HUES6 (cell line): ENCODE results near the gene PMS2.
A peak's percentile ranks its signal among the peaks of the same experiment; 100 is the strongest.
"Not testable (repeated sequence)": the region's sequence is repeated elsewhere in the genome, so short reads cannot be mapped to it uniquely, and the experiment has no call there.

Experiments
- H3K27ac ChIP-seq: 2 replicates; pipeline ENCODE4 v1.7.0; 2013; ENCODE audit warnings: low read depth, mild to moderate bottlenecking, low read length, inconsistent platforms
- H3K27me3 ChIP-seq: 2 replicates; pipeline ENCODE4 v1.6.1; 2013; ENCODE audit warnings: low read length; ENCODE audit not compliant: control insufficient read depth, insufficient read depth
- H3K36me3 ChIP-seq: 2 replicates; pipeline ENCODE4 v1.6.1; 2013; ENCODE audit warnings: low read length; ENCODE audit not compliant: control insufficient read depth, insufficient read depth
- H3K4me1 ChIP-seq: 2 replicates; pipeline ENCODE4 v1.6.1; 2013; ENCODE audit warnings: low read length; ENCODE audit not compliant: control insufficient read depth, insufficient read depth
- H3K4me3 ChIP-seq: 2 replicates; pipeline ENCODE4 v1.5.1; 2013; ENCODE audit warnings: low read depth, low read length
- H3K9ac ChIP-seq: one replicate; pipeline ENCODE4 v1.6.1; 2013; ENCODE audit warnings: mild to moderate bottlenecking, low read length
- H3K9me3 ChIP-seq: 2 replicates; pipeline ENCODE4 v1.6.1; 2013; ENCODE audit warnings: low read depth, low read length; ENCODE audit not compliant: control insufficient read depth, insufficient read depth

The PMS2 gene

DNA sequence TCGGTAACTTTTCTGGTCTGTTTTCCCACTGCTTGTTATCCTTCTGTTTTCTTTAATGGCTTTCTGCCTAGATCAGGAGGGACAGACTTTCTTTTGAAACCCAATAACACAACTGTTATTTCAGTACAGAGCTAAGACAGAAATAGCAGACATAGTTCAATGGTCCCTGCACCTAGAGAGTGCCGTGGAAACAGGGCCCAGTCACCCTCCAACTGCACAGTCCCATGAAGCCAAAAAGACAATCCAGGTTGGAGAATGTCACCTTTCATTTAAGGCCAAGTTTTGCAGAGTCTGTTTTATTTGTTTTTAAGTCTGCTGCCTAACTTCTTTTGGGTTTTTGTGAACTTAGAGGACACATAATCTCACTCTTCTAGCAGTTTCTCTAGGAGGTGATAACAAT lies 2.7 kb upstream of the PMS2 start:
- H3K36me3 ChIP-seq = peaks cover 50% of the 10 kb centered on the region
- H3K9ac ChIP-seq = no peak overlapping the region
- H3K4me1 ChIP-seq = peaks cover 4% of the 10 kb centered on the region; the same call in 1 of the 2 replicates
- no peak overlapping the region for H3K27ac ChIP-seq
- no peaks in the 10 kb centered on the region for H3K9me3 ChIP-seq
- no peak overlapping the region for H3K4me3 ChIP-seq
- no peaks in the 10 kb centered on the region for H3K27me3 ChIP-seq

DNA sequence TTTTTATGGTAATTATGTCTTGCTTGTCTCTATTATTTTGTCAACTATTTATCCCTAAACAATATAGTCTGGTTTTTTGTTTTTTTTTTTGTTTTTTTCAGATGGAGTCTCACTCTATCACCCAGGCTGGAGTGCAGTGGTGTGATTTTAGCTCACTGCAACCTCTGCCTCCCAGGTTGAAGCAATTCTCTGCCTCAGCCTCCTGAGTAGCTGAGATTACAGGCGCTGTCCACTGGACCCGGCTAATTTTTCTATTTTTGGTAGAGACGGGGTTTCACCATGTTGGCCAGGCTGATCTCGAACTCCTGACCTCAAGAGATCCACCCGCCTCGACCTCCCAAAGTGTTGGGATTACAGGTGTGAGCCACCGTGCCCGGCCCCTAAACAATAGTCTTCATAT lies 1.5 kb upstream of the PMS2 start:
- not testable (repeated sequence) for H3K27me3 ChIP-seq, H3K9me3 ChIP-seq, H3K27ac ChIP-seq, H3K9ac ChIP-seq, H3K4me1 ChIP-seq
- peak overlapping the region; percentile 82 for H3K4me3 ChIP-seq
- H3K36me3 ChIP-seq = peaks cover 39% of the 10 kb centered on the region

DNA sequence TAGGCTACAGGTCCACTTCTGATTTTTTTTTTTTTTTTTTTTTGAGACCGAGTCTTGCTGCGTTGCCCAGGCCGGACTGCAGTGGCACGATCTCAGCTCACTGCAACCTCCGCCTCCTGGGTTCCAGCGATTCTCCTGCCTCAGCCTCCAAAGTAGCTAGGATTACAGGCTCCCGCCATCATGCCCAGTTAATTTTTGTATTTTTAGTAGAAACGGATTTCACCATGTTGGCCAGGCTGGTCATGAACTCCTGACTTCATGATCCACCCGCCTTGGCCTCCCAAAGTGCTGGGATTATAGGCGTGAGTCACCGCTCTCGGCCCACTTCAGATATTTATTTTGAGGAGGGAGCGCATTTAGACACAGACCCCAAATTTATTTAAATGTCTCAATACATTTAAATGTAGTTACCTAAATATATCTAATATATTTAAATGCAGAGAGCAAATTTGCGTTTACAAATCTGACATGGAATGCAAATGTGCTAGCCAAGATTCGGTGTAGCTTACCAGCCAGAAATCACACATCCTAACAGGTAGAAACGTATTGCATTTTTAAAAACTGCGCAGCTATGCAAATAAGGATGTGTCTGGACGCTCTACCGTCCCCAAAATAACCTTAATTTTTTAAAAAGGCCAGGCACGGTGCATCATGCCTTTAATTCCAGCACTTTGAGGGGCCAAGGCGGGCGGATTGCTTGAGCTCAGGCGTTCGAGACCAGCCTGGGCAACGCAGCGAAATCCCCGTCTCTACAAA lies 836 bp downstream of the PMS2 start:
- not testable (repeated sequence) for H3K27ac ChIP-seq, H3K27me3 ChIP-seq, H3K4me1 ChIP-seq, H3K9me3 ChIP-seq
- Histone ChIP-seq H3K36me3 (peaks cover 37% of the 10 kb centered on the region), H3K9ac (peak overlapping the region; percentile 83), H3K4me3 (peak overlapping the region; percentile 82)

DNA sequence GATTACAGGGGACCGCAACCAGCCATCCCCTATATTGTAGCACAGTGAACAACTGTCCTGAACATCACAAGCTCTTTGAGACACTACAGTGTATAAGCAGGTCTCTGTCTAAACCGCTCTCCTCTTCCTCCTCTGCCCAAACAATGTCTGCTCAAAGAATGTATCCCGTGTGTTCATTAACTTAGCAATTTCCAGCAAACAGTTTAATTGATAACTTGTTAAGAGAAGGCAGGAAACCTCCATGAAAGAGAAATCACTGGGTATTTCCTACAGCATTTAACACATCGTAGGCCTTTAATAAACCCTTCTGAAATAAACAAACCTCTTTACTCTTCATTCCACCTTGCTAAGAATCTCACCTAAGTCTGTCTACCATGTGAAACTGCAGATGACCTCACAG lies 1.5 kb downstream of the PMS2 start:
- H3K4me1 ChIP-seq = peaks cover 4% of the 10 kb centered on the region; the same call in 1 of the 2 replicates
- H3K27ac ChIP-seq = no peak overlapping the region
- H3K9ac ChIP-seq = no peak overlapping the region
- no peaks in the 10 kb centered on the region for H3K9me3 ChIP-seq
- peaks cover 35% of the 10 kb centered on the region for H3K36me3 ChIP-seq
- no peaks in the 10 kb centered on the region for H3K27me3 ChIP-seq
- H3K4me3 ChIP-seq = no peak overlapping the region

DNA sequence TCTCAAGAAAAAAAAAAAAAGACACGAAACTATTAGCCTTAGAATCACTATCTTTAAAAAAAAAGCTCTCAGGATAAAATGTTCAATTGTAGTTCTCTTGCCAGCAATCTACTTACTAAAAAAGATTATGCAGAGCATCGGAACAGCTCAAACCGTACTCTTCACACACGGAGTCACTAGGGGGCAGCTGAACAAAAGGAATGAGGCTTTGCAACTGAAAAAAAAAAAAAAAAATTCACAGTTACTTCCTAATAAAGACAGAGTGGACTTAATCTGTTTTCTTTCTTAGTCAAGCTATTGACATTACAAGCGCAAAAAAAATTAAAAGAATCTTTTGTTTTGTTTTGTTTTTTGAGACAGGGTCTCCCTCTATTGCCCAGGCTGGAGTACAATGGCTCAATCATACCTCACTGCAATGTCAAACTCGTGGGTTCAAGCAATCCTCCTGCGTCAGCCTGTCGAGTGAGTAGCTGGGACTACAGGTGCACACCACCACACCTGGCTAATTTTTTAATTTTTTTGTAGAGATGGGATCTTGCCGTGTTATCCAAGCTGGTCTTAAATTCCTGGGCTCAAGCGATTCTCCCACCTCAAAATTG lies 11.5 kb downstream of the PMS2 start:
- H3K9me3 ChIP-seq = no peaks in the 10 kb centered on the region
- H3K36me3 ChIP-seq = peaks cover 69% of the 10 kb centered on the region

DNA sequence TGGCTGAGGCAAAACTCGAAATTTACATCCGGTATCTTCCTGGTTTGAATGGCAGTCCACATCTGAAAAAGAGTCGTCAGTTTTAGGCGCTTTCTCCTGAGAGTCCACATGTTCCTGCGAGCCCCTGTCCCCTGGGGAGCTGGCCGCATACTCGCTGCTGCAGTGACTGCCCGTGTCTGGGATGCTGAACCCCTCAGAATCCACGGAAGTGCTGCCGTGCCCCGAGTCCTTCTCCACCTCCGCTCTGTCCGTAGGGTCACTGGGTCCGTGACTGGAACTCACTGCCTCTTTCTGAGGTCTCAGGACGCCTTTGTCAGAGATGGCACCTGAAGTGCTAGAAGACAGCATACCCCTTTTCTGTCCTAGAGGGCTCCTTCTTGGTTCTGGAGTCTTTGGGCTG lies 21.8 kb downstream of the PMS2 start:
- H3K36me3 ChIP-seq = peaks cover 36% of the 10 kb centered on the region

More for the DNA sequence above, 11.5 kb downstream of the PMS2 start:
- Histone ChIP-seq H3K27me3 (no peaks in the 10 kb centered on the region), H3K9ac (no peak overlapping the region), H3K4me1 (no peaks in the 10 kb centered on the region), H3K27ac (no peak overlapping the region), H3K4me3 (no peak overlapping the region)

DNA sequence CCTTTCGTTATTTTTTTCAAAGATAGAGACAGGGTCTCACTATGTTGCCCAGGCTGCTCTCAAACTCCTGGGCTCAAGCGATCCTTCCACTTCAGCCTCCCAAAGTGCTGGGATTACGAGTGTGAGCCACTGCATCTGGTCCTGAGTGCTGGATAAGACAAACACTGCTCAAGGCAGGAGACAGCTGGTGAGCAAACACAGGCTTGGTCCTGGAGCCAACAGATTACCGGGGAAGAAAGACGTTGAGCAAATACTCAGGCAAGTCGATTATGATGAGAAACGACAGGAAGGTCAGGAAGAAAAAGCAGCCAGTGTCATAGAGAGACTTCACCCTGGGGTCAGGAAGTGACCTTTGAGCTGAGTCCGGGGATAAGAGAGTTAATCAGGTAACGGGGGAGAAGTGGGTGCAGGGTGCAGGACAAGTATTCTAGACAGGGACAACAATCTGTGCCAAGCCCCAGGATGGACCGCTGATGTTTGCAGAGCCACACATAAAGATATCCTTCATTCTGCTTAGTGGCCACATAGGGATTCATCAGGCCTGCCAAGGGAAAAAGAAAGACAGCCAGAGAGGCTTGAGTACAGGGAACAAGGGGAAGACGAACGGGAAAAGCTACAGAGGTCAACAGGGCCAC lies 29.1 kb downstream of the PMS2 start:
- not testable (repeated sequence) for H3K4me3 ChIP-seq, H3K27ac ChIP-seq, H3K4me1 ChIP-seq, H3K27me3 ChIP-seq, H3K9ac ChIP-seq, H3K9me3 ChIP-seq, H3K36me3 ChIP-seq

More for the DNA sequence above, 21.8 kb downstream of the PMS2 start:
- not testable (repeated sequence) for H3K4me3 ChIP-seq, H3K27ac ChIP-seq, H3K9ac ChIP-seq, H3K27me3 ChIP-seq, H3K4me1 ChIP-seq, H3K9me3 ChIP-seq

DNA sequence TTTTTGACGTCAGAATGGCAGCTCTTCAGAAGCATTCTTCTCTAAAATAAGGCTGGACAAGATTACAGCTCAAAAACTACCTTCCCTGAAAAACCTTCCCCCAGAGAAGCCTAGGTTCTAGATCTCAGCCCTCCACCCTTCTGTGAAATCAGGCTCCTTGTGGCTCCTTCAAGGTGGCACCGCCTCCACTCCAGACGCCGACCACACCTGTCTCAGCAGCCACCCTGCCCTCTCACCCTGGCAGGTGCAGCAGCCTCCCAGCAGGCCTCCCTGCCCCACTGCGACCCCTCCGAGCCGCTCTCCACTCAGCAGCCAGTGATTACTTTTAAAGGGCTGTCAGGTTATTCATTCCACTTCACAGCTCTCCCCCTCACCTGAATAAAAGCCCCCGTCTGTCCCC lies 35.3 kb downstream of the PMS2 start:
- not testable (repeated sequence) for H3K4me3 ChIP-seq, H3K36me3 ChIP-seq, H3K27ac ChIP-seq, H3K9me3 ChIP-seq, H3K9ac ChIP-seq, H3K27me3 ChIP-seq, H3K4me1 ChIP-seq

DNA sequence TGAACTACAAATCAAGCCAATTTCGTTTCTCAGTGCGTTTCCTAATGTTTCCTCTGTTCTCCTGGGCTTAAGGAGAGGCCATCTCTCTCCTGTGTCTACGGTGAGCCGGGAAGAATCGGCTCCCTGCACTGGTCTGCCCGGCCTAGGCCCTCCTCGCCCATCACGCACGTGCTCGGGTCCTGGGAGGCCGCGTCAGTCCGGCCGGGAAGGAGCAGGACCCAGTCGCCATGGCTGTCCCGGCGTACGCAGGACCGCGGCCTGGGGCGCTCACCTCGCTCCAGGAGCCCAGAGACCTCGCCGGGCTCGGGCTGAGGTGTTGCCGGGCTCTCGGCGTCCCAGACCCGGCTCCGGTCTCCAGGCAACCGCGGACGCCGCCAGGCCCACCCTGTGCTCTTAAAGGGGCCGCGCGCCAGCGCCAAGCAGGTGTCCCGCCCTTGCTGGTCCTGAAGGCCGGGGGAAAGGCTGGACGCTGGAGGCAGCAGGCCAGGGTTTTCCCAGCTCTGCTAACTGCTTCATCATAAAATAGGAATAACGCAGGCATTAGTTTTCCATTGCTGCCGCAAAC lies 38.4 kb downstream of the PMS2 start, which contains the start of gene RSPH10B:
TSS of gene RSPH10B (minus strand) at position 343 of the 565 bp plus-strand sequence. CDS start 3,573 bp downstream, outside the sequence.
- H3K27ac ChIP-seq, H3K36me3 ChIP-seq, H3K27me3 ChIP-seq, H3K9ac ChIP-seq, H3K9me3 ChIP-seq, H3K4me1 ChIP-seq: not testable (repeated sequence)
- H3K4me3 ChIP-seq = peak within 1 kb of the TSS; percentile 39

DNA sequence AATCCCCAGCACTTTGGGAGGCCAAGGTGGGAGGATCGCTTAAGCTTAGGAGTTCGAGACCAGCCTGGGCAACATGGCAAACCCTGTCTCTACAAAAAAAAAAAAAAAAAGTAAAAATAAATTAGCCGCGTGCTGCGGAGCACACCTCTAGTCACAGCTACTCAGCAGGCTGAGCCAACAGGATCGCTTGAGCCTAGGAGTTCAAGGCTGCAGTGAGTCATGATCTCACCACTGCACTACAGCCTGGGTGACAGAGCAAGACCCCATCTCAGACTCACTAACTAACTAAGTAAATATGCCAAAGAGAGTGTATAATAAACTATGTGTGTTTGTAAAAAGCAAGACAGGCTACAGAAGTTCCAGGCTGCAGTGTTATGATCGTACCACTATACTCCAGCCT lies 45.0 kb downstream of the PMS2 start:
- not testable (repeated sequence) for H3K9me3 ChIP-seq, H3K4me1 ChIP-seq, H3K9ac ChIP-seq, H3K36me3 ChIP-seq, H3K27me3 ChIP-seq, H3K27ac ChIP-seq, H3K4me3 ChIP-seq

DNA sequence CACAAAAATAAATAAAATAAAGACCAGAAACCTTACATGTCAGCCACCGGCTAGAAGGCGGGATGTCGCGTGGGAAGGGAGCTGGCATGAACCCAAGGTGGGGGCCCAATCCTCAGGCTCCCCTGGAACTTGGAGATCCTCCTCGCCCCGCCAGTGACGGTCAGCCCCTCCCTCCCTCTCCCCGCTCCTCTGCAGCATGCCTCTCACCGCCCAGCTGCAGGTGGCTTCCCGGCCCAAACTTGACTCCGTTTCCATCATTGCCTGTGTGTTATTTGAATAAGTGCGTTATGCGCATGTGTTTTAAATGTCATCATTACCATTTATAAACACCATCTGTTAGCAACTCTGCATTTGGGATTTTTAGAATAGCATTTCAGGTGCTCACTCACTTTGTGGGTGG lies 45.6 kb downstream of the PMS2 start:
- H3K4me1 ChIP-seq, H3K36me3 ChIP-seq, H3K27ac ChIP-seq, H3K27me3 ChIP-seq, H3K9me3 ChIP-seq, H3K4me3 ChIP-seq, H3K9ac ChIP-seq: not testable (repeated sequence)
